Omental fat pad (tissue), 4 donors: ENCODE results near the gene DUSP12. TPM values are rescaled to one million over a fixed set of nuclear protein-coding genes. Genes with fewer than 3 reads are reported as not detected.

ENCODE experiments used
- ATAC-seq: fragments of 150-250 bp; one replicate; pipeline ENCODE4 v1.9.1; 2016; ENCODE audit warnings: mild to moderate bottlenecking, moderate library complexity; ENCODE audit not compliant: low FRiP score
- DNase-seq: peaks from one replicate; pipeline ENCODE4 v3.0.0-alpha.2; 2019; ENCODE audit warnings: low spot score
- small RNA-seq: library from RNA; depleted of rRNA; stranded (forward); fragments of <200 nt; gene quantifications from one replicate; pipeline ENCODE3, GENCODE V24; 2016
- total RNA-seq, 4 donors: library from RNA; depleted of rRNA; stranded (reverse); fragments of >200 nt; gene quantifications; one replicate each; pipeline ENCODE4 v1.1.0, GENCODE V29; 2016
- TF ChIP-seq, protein P1 (sequence below), 3 donors: fragments of 450-650 bp; IDR thresholded peaks; one replicate each; pipeline ENCODE4 v1.5.1; 2016 to 2017; ENCODE audit warnings: antibody characterized with exemption in 3 of 3, mild to moderate bottlenecking in 3 of 3, moderate library complexity in 2 of 3

DUSP12 gene
- total RNA-seq, 4 donors from 2014 or later: 14.8 to 49.2 (median 27.8) TPM

DNA sequence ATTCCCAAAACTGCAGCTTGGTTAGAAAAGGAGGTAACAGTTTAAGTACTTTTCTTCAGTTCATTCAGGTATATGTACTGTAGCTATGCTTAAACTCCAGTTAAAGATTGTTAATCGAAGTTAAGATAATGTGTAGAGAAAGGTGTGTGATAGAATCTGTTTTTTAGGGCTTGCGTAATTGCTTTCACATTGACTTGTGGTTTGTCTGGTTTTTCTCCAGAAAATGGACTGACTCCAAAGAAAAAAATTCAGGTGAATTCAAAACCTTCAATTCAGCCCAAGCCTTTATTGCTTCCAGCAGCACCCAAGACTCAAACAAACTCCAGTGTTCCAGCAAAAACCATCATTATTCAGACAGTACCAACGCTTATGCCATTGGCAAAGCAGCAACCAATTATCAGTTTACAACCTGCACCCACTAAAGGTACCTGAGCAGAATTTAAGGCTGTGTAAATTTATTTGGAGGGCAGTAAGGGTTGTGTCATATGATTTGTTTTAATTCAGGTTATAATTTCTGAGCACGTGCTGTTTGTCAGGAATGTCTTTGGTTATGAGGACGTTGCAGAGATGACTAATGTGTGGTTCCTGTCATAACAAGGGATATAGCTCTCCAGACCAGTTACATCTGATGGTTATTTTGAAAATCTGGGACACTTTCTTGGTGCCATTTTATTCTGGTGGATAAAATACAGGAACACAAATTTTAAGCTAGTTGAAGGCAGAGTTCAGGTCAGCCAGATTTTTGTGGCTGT is 42.5 kb downstream of the DUSP12 start:
- ATAC-seq (peak; percentile 19), DNase-seq (no peak)
- TF ChIP-seq, protein P1, sequence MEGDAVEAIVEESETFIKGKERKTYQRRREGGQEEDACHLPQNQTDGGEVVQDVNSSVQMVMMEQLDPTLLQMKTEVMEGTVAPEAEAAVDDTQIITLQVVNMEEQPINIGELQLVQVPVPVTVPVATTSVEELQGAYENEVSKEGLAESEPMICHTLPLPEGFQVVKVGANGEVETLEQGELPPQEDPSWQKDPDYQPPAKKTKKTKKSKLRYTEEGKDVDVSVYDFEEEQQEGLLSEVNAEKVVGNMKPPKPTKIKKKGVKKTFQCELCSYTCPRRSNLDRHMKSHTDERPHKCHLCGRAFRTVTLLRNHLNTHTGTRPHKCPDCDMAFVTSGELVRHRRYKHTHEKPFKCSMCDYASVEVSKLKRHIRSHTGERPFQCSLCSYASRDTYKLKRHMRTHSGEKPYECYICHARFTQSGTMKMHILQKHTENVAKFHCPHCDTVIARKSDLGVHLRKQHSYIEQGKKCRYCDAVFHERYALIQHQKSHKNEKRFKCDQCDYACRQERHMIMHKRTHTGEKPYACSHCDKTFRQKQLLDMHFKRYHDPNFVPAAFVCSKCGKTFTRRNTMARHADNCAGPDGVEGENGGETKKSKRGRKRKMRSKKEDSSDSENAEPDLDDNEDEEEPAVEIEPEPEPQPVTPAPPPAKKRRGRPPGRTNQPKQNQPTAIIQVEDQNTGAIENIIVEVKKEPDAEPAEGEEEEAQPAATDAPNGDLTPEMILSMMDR (IDR thresholded peaks at IDR 0.05): no peak

- DNase-seq: no peak
- TF ChIP-seq, protein P1 (IDR thresholded peaks at IDR 0.05): no peak
- ATAC-seq: peak; percentile 79
Observed at GRCh38 chr1:161792740-161793139, 43.2 kb downstream of the DUSP12 start.

DNA sequence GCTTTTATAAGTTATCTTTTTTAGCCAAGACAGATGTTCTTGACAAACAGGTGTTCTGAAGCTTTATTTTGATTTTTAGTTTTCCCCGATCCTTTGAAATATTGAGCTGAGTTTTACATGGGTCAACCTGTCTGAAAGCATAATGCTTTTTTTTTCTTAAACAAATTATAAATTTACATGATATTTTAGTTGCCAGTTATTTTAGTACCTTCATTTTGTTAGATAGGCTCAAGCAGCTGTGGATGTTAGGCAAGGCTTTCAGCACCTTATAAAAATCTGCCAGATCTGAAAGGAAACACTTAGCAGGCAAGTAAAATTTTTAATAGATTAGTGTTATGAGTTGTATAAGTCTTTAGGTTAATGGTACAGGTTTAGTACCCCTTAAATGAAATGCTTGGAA is 50.2 kb downstream of the DUSP12 start:
- ATAC-seq: no peak
- TF ChIP-seq, protein P1 (IDR thresholded peaks at IDR 0.05): no peak
- DNase-seq: no peak

DNA sequence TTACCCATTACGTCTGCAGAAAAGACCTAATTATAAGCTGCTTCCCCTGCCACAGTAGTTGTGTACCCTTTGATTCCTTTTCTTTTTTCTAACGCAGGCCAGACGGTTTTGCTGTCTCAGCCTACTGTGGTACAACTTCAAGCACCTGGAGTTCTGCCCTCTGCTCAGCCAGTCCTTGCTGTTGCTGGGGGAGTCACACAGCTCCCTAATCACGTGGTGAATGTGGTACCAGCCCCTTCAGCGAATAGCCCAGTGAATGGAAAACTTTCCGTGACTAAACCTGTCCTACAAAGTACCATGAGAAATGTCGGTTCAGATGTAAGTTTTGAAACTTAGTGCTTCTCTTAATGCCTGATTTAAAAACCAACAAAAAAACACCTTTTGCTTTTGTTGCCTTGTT is 52.4 kb downstream of the DUSP12 start:
- DNase-seq: no peak
- ATAC-seq: peak; percentile 88

DNA sequence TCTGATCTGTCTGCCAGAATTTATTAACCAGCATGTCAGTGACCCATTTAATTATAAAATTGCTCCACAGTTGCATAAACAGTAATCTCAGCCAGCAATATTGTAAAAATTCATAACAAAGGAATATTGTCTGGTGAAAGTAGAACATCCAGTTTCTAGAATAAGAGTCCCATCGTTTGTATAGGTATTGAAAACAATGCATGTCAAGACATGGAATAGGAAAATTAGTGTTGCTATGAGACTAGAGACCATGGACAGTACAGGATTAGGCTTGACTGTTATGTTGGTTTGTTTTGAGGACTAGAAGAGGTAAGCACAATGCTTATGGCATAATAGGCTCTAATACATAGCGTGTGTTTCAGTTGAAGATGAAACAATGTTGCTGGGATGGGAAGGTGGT is 53.6 kb downstream of the DUSP12 start:
- DNase-seq: no peak
- TF ChIP-seq, protein P1 (IDR thresholded peaks at IDR 0.05): no peak
- ATAC-seq: no peak

More for the DNA sequence above, 52.4 kb downstream of the DUSP12 start:
- TF ChIP-seq, protein P1 (IDR thresholded peaks at IDR 0.05): no peak

- ATAC-seq: no peak
- TF ChIP-seq, protein P1 (IDR thresholded peaks at IDR 0.05): no peak
- no peak for DNase-seq
Observed at GRCh38 chr1:161805399-161806197, 56.0 kb downstream of the DUSP12 start.

Small RNA genes within 50 kb of the gene (small RNA-seq; reads per million reads assigned to genes)
- gene RN7SL466P: not detected

Other genes starting within 250 kb of the DUSP12 start
- gene FCGR2A, start 244.3 kb upstream of the DUSP12 start, total RNA-seq: 100 to 1,000 TPM; 118 to 222 (median 130) TPM
- 100 to 1,000 TPM in 1 of 4 donors, 10 to 100 TPM in 2, 1 to 10 TPM in 1; 8.2 to 134 (median 18.8) TPM for gene HSPA6, start 225.2 kb upstream of the DUSP12 start, total RNA-seq
- 10 to 100 TPM; 27.6 to 44.3 (median 29.4) TPM for gene FCGR3A, start 200.0 kb upstream of the DUSP12 start, total RNA-seq
- gene FCGR3B, start 118.6 kb upstream of the DUSP12 start, total RNA-seq: 10 to 100 TPM in 1 of 4 donors, 1 to 10 TPM in 3; 3.7 to 31.4 (median 5.9) TPM
- gene FCGR2B, start 86.6 kb upstream of the DUSP12 start, total RNA-seq: 10 to 100 TPM; 31.3 to 74.9 (median 42.8) TPM
- gene FCRLA, start 42.6 kb upstream of the DUSP12 start, total RNA-seq: under 1 TPM in 2 of 4 donors, not detected in 2; 0.48 to 0.84 TPM
- 1 to 10 TPM in 2 of 4 donors, under 1 TPM in 2; 0.65 to 2.2 (median 0.98) TPM for gene FCRLB, start 28.2 kb upstream of the DUSP12 start, total RNA-seq
- gene ATF6, start 16.5 kb downstream of the DUSP12 start, total RNA-seq: 10 to 100 TPM; 30.9 to 38.0 (median 36.1) TPM